HG02973 (cell line): ENCODE measurements around the gene CYBRD1.

Experiments used
- ATAC-seq: cut with Tn5 transposase; IDR thresholded peaks from one replicate; pipeline ENCODE4 v1.9.1; 2021; ENCODE audit warnings: moderate library complexity; ENCODE audit not compliant: unreplicated experiment

The CYBRD1 gene

DNA sequence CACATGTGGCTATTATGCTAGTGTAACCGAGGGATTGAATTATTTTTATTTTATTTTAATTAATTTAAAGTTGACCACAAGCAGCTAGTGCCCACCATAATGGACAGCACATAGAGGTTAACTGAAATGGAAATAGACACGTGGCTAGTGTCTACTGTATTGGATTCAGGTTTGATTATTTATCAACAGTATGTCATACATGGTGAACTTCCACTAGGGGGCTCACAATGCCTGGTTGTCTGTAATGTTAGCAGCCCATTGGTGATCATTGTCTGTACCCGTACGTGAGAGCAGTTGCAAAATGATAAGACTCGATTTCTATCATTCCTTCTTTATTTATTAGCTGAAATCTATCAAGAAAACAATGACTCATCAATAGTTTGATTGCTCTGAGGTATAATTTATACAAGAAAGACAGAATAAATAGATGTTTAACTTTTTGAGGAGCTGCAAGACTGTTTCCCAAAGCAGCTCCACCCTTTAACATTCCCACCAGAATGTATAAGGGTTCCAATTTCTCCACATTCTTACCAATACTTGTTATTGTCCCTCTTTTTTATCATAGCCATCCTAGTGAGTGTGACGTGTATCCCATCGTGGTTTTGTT lies 76.5 kb downstream of the CYBRD1 start:
- peak; percentile 73 for ATAC-seq

DNA sequence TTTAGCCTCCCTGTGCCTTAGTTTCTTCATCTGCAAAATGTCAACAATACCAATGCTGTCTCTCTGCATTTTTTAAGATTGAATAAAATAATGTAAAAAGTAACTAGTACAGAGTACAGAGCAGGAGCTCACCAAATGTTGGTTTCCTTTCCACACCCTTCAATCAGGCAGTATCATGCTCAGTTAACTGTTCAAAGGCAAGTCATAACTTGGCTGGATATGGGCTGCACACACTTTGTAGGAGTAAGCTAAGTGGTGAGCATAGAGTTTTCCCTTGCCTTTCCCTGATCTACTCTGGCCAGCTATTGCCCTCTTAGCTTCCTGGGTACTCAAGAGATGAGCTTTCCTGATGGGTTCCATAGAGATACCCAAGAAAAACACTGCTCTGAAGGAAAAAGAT lies 77.9 kb downstream of the CYBRD1 start:
- ATAC-seq, result no peak

DNA sequence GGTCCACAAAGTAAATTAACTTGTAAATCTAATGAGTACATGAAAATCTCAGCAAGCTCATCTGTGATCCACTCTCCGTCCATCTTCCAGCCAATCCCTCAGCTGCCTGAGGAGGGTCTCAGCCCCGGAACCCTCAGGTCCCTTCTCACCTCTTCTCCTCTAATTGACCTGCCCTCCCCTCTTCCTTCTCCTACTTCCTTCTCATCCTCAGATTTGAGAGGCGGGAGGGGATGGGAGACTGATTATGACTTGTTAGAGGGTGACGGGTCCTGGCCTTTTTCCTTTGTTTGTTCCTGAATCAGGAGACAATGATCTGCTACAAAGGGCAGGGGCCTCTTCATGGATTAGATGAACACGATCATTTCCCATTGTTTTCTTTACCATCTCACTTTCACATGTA lies 80.1 kb downstream of the CYBRD1 start:
- ATAC-seq, result no peak
